ENCODE data around the gene PLCXD3.

- TF ChIP-seq TAF1 (IDR thresholded peaks at IDR 0.05; ENCODE audit: borderline replicate concordance, low read depth, low read length) (no peak), POLR2A (IDR thresholded peaks at IDR 0.05; ENCODE audit: low read depth, low read length) (no peak)
Measured at GRCh38 chr5:41465493-41466171, 44.8 kb downstream of the PLCXD3 start.

Measured in GM12892 (cell line).